HCT116 (cell line): ENCODE results near the gene PIGP. TPM values are rescaled to one million over a fixed set of nuclear protein-coding genes. Genes with fewer than 3 reads are reported as not detected.

Experiments
- ATAC-seq: fragments of 200-7000 bp; cut with Tn5 transposase; 2 replicates; pipeline ENCODE4 v1.9.1; 2020; ENCODE audit warnings: mild to moderate bottlenecking, moderate library complexity
- BruUV-seq: library from RNA; stranded (reverse); fragments of 400-500 nt; replicated peaks from 2 replicates; lab custom pipeline; 2021; lab: Mats Ljungman, UMichigan
- CTCF ChIA-PET: fragments of 300-600 bp; sonication (Branson Sonifier 250); formaldehyde crosslinking; loops from one replicate; lab custom pipeline; 2021; ENCODE audit warnings: antibody characterized with exemption; lab: Charles Lee
- POLR2A ChIA-PET: fragments of 300-600, 350-600 bp; sonication (Branson Sonifier 250); formaldehyde crosslinking; loops from one replicate; lab custom pipeline; 2021; ENCODE audit warnings: antibody characterized with exemption; lab: Charles Lee
- RAD21 ChIA-PET, 2 experiments: fragments of 300-600 bp; sonication (Branson Sonifier 250); formaldehyde crosslinking; loops; one replicate each; lab custom pipeline; 2023; ENCODE audit warnings: low total read pairs in 2 of 2; ENCODE audit not compliant: uncharacterized antibody in 2 of 2, unreplicated experiment in 2 of 2, low non-redundant PET in 1 of 2; lab: Charles Lee
- DNase-seq: peaks from one replicate; pipeline ENCODE4 v3.0.0-alpha.2; 2010; ENCODE audit warnings: low read depth, low spot score
- H2AFZ ChIP-seq: fragments of 200-600 bp; shearing (Covaris generic), sonication (generic); 2 replicates; pipeline ENCODE4 v1.6.1; 2017; ENCODE audit warnings: low read depth, mixed run types, mixed read lengths, antibody characterized with exemption, low read length; ENCODE audit not compliant: poor library complexity, severe bottlenecking
- H3K27ac ChIP-seq: 2 replicates; pipeline ENCODE4 v1.5.1; 2012; ENCODE audit warnings: low read depth, low read length
- H3K27me3 ChIP-seq: fragments of 200-600 bp; sonication (generic); 2 replicates; pipeline ENCODE4 v1.6.1; 2016; ENCODE audit warnings: mixed run types, low read length, mixed read lengths; ENCODE audit not compliant: insufficient read depth
- H3K36me3 ChIP-seq, 2 experiments: fragments of 200-500 bp in 1 of 2; fragments of 200-600 bp in 1 of 2; sonication (Bioruptor generic) in 1 of 2; sonication (generic) in 1 of 2; 2 replicates each; pipeline versions ENCODE4 v1.5.1 to v1.6.1; 2014 to 2016; ENCODE audit warnings: low read length in 2 of 2, inconsistent platforms in 1 of 2, mixed read lengths in 1 of 2, mixed run types in 1 of 2; ENCODE audit not compliant: insufficient read depth in 2 of 2, control insufficient read depth in 1 of 2
- H3K4me1 ChIP-seq, 2 experiments: fragments of 200-600 bp in 1 of 2; sonication (generic) in 1 of 2; 2 replicates each; pipeline versions ENCODE4 v1.5.1 to v1.6.1; 2012 to 2017; ENCODE audit warnings: low read length in 2 of 2, inconsistent platforms in 1 of 2, mild to moderate bottlenecking in 1 of 2, mixed read lengths in 1 of 2, mixed run types in 1 of 2, moderate library complexity in 1 of 2; ENCODE audit not compliant: insufficient read depth in 2 of 2, control insufficient read depth in 1 of 2
- H3K4me2 ChIP-seq: fragments of 200-600 bp; sonication (generic); 2 replicates; pipeline ENCODE4 v1.6.1; 2017; ENCODE audit warnings: mixed run types, low read length, mixed read lengths
- H3K4me3 ChIP-seq, 2 experiments: fragments of 200-600 bp in 1 of 2; sonication (generic) in 1 of 2; replicated peaks in 1 of 2; 2 replicates each; pipeline ENCODE4 v1.5.1; 2011 to 2016; ENCODE audit warnings: low read length in 2 of 2, control low read depth in 1 of 2, low read depth in 1 of 2, mild to moderate bottlenecking in 1 of 2, mixed read lengths in 1 of 2, mixed run types in 1 of 2
- H3K79me2 ChIP-seq: fragments of 200-600 bp; sonication (generic); 2 replicates; pipeline ENCODE4 v1.6.1; 2017; ENCODE audit warnings: mild to moderate bottlenecking, mixed run types, low read length, moderate library complexity, mixed read lengths; ENCODE audit not compliant: insufficient read depth
- H3K9ac ChIP-seq: fragments of 200-600 bp; sonication (generic); 2 replicates; pipeline ENCODE4 v1.6.1; 2016; ENCODE audit warnings: low read length, mixed read lengths
- H3K9me2 ChIP-seq: fragments of 200-600 bp; sonication (generic), shearing (Covaris generic); 2 replicates; pipeline ENCODE4 v1.6.1; 2017; ENCODE audit warnings: mixed run types, mild to moderate bottlenecking, moderate library complexity; ENCODE audit not compliant: insufficient read depth
- H3K9me3 ChIP-seq, 2 experiments: fragments of 200-500 bp in 1 of 2; fragments of 200-600 bp in 1 of 2; sonication (Bioruptor generic) in 1 of 2; sonication (generic) in 1 of 2; 2 replicates each; pipeline ENCODE4 v1.6.1; 2014 to 2017; ENCODE audit warnings: low read length in 2 of 2, mixed read lengths in 2 of 2, inconsistent platforms in 1 of 2, low read depth in 1 of 2, mild to moderate bottlenecking in 1 of 2, mixed run types in 1 of 2, moderate library complexity in 1 of 2; ENCODE audit not compliant: control insufficient read depth in 1 of 2, insufficient read depth in 1 of 2
- H4K20me1 ChIP-seq: fragments of 200-600 bp; sonication (generic), shearing (Covaris generic); 2 replicates; pipeline ENCODE4 v1.6.1; 2017; ENCODE audit warnings: mixed run types, mild to moderate bottlenecking, moderate library complexity; ENCODE audit not compliant: insufficient read depth
- ATF3 ChIP-seq: IDR thresholded peaks from 2 replicates; pipeline ENCODE4 v1.6.1; 2012
- CBX3 ChIP-seq: IDR thresholded peaks from 2 replicates; pipeline ENCODE4 v1.6.1; 2012; ENCODE audit warnings: low read depth
- ELF1 ChIP-seq: IDR thresholded peaks from 2 replicates; pipeline ENCODE4 v1.6.1; 2012; ENCODE audit warnings: low read depth, borderline replicate concordance
- EZH2 ChIP-seq: fragments of 200-600 bp; sonication (generic); IDR thresholded peaks from 2 replicates; pipeline ENCODE4 v1.6.1; 2017; ENCODE audit warnings: antibody characterized with exemption, mixed run types
- JUND ChIP-seq: IDR thresholded peaks from 2 replicates; pipeline ENCODE4 v1.6.1; 2012
- POLR2A ChIP-seq: IDR thresholded peaks from 2 replicates; pipeline ENCODE4 v1.7.0; 2011; ENCODE audit warnings: borderline replicate concordance; ENCODE audit not compliant: insufficient read depth, insufficient read length; ENCODE audit errors: extremely low read depth
- POLR2AphosphoS5 ChIP-seq: IDR thresholded peaks from 2 replicates; pipeline ENCODE4 v1.6.1; 2011; ENCODE audit warnings: mild to moderate bottlenecking, low read depth, low read length, moderate library complexity
- TCF7L2 ChIP-seq: IDR thresholded peaks from 2 replicates; pipeline ENCODE4 v1.7.0; 2011; ENCODE audit warnings: borderline replicate concordance, inconsistent platforms; ENCODE audit not compliant: insufficient read depth, insufficient read length; ENCODE audit errors: extremely low read depth
- YY1 ChIP-seq: IDR thresholded peaks from 2 replicates; pipeline ENCODE4 v1.6.1; 2011; ENCODE audit warnings: low read length, low read depth, moderate library complexity, mild to moderate bottlenecking; ENCODE audit not compliant: insufficient replicate concordance; ENCODE audit errors: extremely low read depth
- ZBTB33 ChIP-seq: IDR thresholded peaks from 2 replicates; pipeline ENCODE4 v1.6.1; 2011; ENCODE audit warnings: mild to moderate bottlenecking, low read length, moderate library complexity; ENCODE audit not compliant: insufficient replicate concordance; ENCODE audit errors: extremely low read depth
- intact Hi-C: fragments of 100-400 bp; cut with micrococcal nuclease; formaldehyde crosslinking; loops from 2 replicates; pipeline ENCODE4 v1.10.0; 2022
- total RNA-seq: library from RNA; stranded (reverse); gene quantifications from one replicate; pipeline ENCODE4 v1.2.1, GENCODE V29; 2021; ENCODE audit not compliant: unreplicated experiment
- TF ChIP-seq, protein P1 (sequence below): IDR thresholded peaks from 2 replicates; pipeline ENCODE4 v1.6.1; 2012; ENCODE audit warnings: low read depth

Gene PIGP
- total RNA-seq, 1 experiment from 2014 or later = 23.5 TPM

- Histone ChIP-seq H3K4me2 (peak overlapping the region; percentile 94), H3K4me1 (peaks cover 13 to 29% of the 10 kb centered on the region in 2 experiments), H3K27me3 (no peaks in the 10 kb centered on the region), H2AFZ (no peak overlapping the region), H3K9me3 (no peaks in the 10 kb centered on the region), H3K27ac (peak overlapping the region; percentile 95), H3K36me3 (no peaks in the 10 kb centered on the region), H3K79me2 (peaks cover 63% of the 10 kb centered on the region), H4K20me1 (peaks cover 9% of the 10 kb centered on the region; the same call in 1 of the 2 replicates)
- RAD21 ChIA-PET = no interaction called here
- DNase-seq = no peak
- CTCF ChIA-PET = no interaction called here
- BruUV-seq = no TSS peak
- TF ChIP-seq, protein P1, sequence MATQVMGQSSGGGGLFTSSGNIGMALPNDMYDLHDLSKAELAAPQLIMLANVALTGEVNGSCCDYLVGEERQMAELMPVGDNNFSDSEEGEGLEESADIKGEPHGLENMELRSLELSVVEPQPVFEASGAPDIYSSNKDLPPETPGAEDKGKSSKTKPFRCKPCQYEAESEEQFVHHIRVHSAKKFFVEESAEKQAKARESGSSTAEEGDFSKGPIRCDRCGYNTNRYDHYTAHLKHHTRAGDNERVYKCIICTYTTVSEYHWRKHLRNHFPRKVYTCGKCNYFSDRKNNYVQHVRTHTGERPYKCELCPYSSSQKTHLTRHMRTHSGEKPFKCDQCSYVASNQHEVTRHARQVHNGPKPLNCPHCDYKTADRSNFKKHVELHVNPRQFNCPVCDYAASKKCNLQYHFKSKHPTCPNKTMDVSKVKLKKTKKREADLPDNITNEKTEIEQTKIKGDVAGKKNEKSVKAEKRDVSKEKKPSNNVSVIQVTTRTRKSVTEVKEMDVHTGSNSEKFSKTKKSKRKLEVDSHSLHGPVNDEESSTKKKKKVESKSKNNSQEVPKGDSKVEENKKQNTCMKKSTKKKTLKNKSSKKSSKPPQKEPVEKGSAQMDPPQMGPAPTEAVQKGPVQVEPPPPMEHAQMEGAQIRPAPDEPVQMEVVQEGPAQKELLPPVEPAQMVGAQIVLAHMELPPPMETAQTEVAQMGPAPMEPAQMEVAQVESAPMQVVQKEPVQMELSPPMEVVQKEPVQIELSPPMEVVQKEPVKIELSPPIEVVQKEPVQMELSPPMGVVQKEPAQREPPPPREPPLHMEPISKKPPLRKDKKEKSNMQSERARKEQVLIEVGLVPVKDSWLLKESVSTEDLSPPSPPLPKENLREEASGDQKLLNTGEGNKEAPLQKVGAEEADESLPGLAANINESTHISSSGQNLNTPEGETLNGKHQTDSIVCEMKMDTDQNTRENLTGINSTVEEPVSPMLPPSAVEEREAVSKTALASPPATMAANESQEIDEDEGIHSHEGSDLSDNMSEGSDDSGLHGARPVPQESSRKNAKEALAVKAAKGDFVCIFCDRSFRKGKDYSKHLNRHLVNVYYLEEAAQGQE = no peak
- TF ChIP-seq JUND (no peak), EZH2 (no peak), CBX3 (no peak), POLR2AphosphoS5 (no peak), ATF3 (no peak), POLR2A (no peak), ZBTB33 (no peak), TCF7L2 (no peak), ELF1 (no peak), YY1 (no peak)
- TF ChIP-seq, all 23 proteins: peak for 0
- Histone ChIP-seq H3K9ac (peak overlapping the region; percentile 91), H3K9me2 (no peaks in the 10 kb centered on the region), H3K4me3 (peak overlapping the region; percentile 78 to 95)
- no peak for ATAC-seq
- intact Hi-C loops = no loop called here
- POLR2A ChIA-PET = no interaction called here
Observed at GRCh38 chr21:37074197-37074510, 1.3 kb upstream of the PIGP start.
